Measurements from ENCODE around the gene ADTRP.

DNA sequence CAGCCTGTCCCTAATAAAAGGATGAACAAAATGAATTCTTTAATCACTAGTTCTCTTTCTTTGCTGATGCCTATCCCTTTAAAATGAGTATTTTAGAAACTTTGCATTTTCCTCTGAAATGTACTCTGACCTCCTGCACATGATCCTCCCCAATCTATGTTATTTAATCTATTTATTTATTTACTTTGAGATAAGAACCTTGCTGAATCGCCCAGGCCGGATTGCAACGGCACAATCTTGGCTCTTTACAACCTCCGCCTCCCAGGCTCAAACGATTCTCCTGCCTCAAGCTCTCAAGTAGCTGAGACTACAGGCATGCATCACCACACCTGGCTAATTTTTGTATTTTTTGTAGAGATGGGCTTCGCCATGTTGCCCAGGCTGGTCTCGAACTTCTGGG lies 27.9 kb downstream of the ADTRP start:
- TF ChIP-seq, protein P1, sequence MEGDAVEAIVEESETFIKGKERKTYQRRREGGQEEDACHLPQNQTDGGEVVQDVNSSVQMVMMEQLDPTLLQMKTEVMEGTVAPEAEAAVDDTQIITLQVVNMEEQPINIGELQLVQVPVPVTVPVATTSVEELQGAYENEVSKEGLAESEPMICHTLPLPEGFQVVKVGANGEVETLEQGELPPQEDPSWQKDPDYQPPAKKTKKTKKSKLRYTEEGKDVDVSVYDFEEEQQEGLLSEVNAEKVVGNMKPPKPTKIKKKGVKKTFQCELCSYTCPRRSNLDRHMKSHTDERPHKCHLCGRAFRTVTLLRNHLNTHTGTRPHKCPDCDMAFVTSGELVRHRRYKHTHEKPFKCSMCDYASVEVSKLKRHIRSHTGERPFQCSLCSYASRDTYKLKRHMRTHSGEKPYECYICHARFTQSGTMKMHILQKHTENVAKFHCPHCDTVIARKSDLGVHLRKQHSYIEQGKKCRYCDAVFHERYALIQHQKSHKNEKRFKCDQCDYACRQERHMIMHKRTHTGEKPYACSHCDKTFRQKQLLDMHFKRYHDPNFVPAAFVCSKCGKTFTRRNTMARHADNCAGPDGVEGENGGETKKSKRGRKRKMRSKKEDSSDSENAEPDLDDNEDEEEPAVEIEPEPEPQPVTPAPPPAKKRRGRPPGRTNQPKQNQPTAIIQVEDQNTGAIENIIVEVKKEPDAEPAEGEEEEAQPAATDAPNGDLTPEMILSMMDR (IDR thresholded peaks at IDR 0.05; ENCODE audit: insufficient read depth, low read length, poor library complexity, severe bottlenecking), result no peak
- no peak for TF ChIP-seq EZH2phosphoT487 (conservative IDR thresholded peaks at IDR 0.05; ENCODE audit: low read length)
